Body of pancreas (tissue), 4 donors: Measurements from ENCODE around the gene CYSLTR1.

Experiments used
- POLR2A ChIP-seq, 3 donors: fragments of 450-650 bp; IDR thresholded peaks; one replicate each; pipeline ENCODE4 v1.6.1; 2016; ENCODE audit warnings: antibody characterized with exemption in 3 of 3, mild to moderate bottlenecking in 2 of 3
- TF ChIP-seq, protein P1 (sequence below), 7 experiments: fragments of 450-650 bp in 4 of 7; fragments of 200-600 bp in 3 of 7; sonication (generic) in 3 of 7; IDR thresholded peaks; one replicate each; pipeline ENCODE4 v1.5.1; 2016 to 2019; ENCODE audit warnings: antibody characterized with exemption in 7 of 7

DNA sequence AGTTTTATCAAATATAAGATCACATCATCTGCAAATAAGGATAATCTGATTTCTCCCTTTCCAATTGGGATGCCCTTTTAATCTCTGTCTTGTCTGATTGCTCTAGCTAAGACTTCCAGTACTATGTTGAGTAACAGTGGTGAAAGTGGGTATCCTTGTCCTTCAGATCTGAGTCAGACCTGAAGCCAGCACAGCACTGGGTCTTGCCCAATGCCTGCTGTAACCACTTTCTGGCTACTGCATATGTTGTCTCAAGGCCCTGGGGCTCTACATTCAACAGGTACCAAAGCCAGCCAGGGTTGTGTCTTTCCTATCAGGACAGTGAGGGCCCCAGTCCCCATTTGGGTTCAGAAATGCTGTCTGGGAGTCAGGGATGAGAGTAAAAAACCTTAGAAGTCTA is 90.3 kb downstream of the CYSLTR1 start:
- TF ChIP-seq POLR2A (IDR thresholded peaks at IDR 0.05): no peak
- TF ChIP-seq, protein P1, sequence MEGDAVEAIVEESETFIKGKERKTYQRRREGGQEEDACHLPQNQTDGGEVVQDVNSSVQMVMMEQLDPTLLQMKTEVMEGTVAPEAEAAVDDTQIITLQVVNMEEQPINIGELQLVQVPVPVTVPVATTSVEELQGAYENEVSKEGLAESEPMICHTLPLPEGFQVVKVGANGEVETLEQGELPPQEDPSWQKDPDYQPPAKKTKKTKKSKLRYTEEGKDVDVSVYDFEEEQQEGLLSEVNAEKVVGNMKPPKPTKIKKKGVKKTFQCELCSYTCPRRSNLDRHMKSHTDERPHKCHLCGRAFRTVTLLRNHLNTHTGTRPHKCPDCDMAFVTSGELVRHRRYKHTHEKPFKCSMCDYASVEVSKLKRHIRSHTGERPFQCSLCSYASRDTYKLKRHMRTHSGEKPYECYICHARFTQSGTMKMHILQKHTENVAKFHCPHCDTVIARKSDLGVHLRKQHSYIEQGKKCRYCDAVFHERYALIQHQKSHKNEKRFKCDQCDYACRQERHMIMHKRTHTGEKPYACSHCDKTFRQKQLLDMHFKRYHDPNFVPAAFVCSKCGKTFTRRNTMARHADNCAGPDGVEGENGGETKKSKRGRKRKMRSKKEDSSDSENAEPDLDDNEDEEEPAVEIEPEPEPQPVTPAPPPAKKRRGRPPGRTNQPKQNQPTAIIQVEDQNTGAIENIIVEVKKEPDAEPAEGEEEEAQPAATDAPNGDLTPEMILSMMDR (IDR thresholded peaks at IDR 0.05): no peak
